HG02885 (cell line): ENCODE measurements around the gene ZER1.
A peak's percentile ranks its signal among the peaks of the same experiment; 100 is the strongest.
"Not testable (repeated sequence)": the region's sequence is repeated elsewhere in the genome, so short reads cannot be mapped to it uniquely, and the experiment has no call there.

Experiments used
- ATAC-seq: cut with Tn5 transposase; IDR thresholded peaks from one replicate; pipeline ENCODE4 v1.9.1; 2021; ENCODE audit warnings: mild to moderate bottlenecking; ENCODE audit not compliant: unreplicated experiment, poor library complexity

The ZER1 gene

GRCh38 chr9:128788445-128788844, 16.7 kb upstream of the ZER1 start:
- ATAC-seq, result no peak

GRCh38 chr9:128787659-128788058, 15.9 kb upstream of the ZER1 start:
- ATAC-seq, result no peak

DNA sequence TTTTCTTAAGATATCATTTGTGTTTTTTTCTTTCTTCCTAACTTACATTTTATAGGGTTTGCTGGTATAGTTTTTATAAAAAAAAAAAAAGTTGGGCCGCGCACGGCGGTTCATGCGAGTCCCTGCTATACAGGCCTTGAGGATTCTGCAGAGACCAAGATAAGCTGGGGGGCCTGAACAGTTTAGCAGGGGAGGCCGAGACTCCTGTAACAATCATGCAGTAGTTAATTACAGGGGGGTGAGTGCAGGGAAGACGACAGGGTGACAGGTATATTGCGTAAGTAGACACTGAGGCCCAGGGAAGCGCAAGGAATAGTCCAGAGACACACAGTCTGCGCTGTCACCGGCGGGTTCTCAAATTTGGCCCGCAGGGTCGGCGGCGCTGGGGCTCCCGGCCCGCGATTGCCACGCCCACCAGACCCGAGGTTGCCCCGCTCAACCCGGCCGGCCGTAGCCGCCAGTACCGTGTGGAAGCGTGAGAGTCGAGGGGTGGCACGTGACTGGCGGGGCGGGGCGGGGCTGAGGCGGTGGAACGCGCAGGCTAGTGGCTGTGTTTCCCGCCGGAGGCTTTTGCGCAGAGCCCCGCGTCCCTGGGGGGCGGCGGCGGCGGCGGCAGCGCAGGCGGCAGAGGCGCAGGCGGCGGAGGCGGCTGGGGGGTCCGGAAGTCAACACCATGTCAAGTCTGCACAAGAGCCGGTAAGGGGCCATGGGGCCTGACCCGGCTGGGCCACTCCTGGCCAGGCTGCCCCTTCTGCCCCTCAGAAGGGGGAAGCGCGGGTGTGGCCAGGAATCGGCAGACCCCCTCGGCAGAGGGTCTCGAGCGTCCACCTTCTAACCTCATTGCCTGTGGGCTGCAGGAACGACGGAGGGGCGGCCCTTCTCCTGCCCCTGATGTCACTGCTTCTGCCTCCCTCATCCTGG, 15.2 kb upstream of the ZER1 start, which contains the start of gene TBC1D13:
Gene TBC1D13, plus strand, starts transcription at position 573 of the 921 bp plus-strand sequence. Its CDS starts 101 bp downstream, at position 674.
- ATAC-seq, result peak; percentile 95

DNA sequence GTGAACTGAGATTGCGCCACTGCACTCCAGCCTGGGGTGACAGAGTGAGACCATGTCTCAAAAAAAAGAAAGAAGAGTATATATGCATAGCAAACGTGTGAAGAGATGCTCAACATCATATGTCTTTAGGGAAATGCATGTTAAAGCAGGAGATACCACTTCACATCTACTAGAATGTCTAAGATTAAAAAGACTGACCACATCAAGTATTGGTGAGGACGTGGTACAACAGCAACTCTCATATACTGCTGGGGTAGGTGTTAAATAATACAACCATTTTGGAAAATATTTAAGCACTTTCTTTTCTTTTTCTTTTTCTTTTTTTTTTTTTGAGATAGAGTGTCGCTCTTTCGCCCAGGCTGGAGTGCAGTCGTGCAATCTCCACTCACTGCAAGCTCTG, 13.7 kb upstream of the ZER1 start:
- ATAC-seq, result no peak

GRCh38 chr9:128782669-128783068, 10.9 kb upstream of the ZER1 start:
- ATAC-seq, result no peak

GRCh38 chr9:128781187-128782070, 9.7 kb upstream of the ZER1 start:
- no peak for ATAC-seq

- ATAC-seq, result not testable (repeated sequence)
These were observed 8.4 kb upstream of the ZER1 start for GRCh38 chr9:128780093-128780492.

GRCh38 chr9:128774804-128775203, 3.1 kb upstream of the ZER1 start:
- no peak for ATAC-seq

DNA sequence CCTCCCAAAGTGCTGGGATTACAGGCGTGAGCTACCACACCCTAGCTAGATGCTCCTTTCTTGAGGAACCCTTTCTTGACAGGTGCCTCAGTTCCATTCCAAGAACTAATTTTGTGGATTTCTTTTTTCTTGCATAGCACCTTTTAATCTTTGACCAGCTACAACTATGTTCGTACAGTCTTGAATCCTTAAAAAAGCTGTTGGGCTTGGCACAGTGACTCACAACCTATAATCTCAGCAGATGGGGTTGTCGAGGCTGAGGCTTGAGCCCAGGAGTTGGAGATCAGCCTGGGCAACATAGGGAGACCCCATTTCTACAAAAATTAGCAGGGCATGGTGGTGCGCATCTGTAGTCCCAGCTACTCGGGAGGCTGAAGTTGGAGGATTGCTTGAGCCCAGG, 1.3 kb upstream of the ZER1 start:
- ATAC-seq, result no peak

GRCh38 chr9:128771094-128771721, 519 bp downstream of the ZER1 start:
- ATAC-seq, result peak; percentile 33

GRCh38 chr9:128770286-128771030, 1.3 kb downstream of the ZER1 start:
- no peak for ATAC-seq

DNA sequence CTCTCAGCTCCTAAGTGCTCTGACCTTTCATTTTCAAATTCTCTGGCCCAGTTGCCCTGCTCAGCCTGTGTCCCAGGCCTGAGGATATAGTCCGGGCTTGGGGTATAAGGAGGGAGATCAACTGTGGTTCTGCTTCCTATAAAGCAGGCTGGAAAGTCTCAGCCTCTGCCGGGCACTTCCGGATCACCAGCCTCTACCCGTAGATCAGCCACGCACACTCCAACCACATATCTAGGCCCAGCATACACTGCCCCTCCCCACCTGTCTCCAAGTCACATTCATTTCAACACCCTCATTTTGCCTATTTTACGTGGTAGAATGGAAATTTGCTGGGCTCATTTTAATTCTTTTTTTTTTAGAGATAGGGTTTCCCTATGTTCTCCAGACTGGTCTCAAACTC, 3.1 kb downstream of the ZER1 start:
- ATAC-seq, result no peak

- ATAC-seq, result no peak
These were observed 6.2 kb downstream of the ZER1 start for GRCh38 chr9:128765499-128765898.

- no peak for ATAC-seq
These were observed 7.4 kb downstream of the ZER1 start for GRCh38 chr9:128764361-128764760.

GRCh38 chr9:128762671-128763449, 8.9 kb downstream of the ZER1 start:
- no peak for ATAC-seq

DNA sequence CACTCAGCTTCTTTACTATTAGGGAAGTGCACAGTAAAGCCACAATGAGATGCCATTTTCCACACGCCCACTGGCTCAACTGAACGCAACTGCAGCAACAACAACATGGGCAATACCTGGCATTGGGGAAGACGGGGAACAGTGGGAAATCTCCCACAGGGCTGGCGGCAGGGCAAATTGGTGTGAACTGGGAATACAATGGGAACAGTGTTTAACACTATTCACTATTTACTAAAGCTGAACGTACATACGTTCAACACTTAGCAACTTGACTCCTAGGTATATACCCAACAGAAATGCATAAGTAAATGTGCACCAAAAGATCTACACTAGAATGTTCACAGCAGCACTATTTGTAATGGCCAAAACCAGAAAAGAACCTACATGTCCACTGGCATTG, 14.1 kb downstream of the ZER1 start:
- ATAC-seq, result no peak

DNA sequence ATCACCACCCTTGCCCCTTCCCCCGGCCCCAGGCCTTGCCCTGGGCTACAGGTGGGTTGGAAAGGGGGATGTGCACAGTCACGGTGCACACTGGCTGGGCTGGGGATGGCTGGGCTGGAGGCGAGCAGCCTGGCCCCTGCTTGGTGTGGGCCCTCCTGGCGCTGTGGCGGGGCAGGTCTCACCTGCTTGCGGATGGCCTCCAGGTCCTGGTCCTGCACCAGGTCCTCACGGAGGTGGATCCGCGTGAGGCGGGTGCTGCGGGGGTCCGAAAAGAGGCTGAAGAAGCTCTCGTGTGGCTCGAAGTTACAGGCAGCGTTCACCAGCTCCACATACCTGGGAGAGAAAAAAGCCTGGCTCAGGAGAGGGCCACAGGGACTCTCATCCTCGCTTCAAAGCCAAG, 18.1 kb downstream of the ZER1 start:
- ATAC-seq, result no peak

GRCh38 chr9:128750926-128751595, 20.7 kb downstream of the ZER1 start:
- no peak for ATAC-seq

GRCh38 chr9:128747241-128747640, 24.5 kb downstream of the ZER1 start:
- no peak for ATAC-seq
